Nephron (organoid): ENCODE measurements around the gene JPH4.

Experiments used
- H3K27ac Mint-ChIP-seq, 3 experiments: 2 replicates each; pipeline ENCODE4 v1.8.0; 2020; ENCODE audit warnings: mixed read lengths in 3 of 3, mild to moderate bottlenecking in 2 of 3, moderate library complexity in 1 of 3
- H3K27me3 Mint-ChIP-seq: 2 replicates; pipeline ENCODE4 v1.8.0; 2021; ENCODE audit warnings: low read depth, mild to moderate bottlenecking, moderate library complexity, mixed read lengths
- H3K36me3 Mint-ChIP-seq: 2 replicates; pipeline ENCODE4 v1.8.0; 2020; ENCODE audit warnings: low read depth, mixed read lengths
- H3K4me1 Mint-ChIP-seq: 2 replicates; pipeline ENCODE4 v1.8.0; 2020; ENCODE audit warnings: mixed read lengths
- H3K4me3 Mint-ChIP-seq, 3 experiments: 2 replicates each; pipeline ENCODE4 v1.8.0; 2020; ENCODE audit warnings: mild to moderate bottlenecking in 3 of 3, mixed read lengths in 3 of 3, moderate library complexity in 2 of 3
- H3K9me3 Mint-ChIP-seq: 2 replicates; pipeline ENCODE4 v1.8.0; 2020; ENCODE audit warnings: mixed read lengths
- CTCF ChIP-seq, 3 experiments: fragments of 200-600 bp; sonication (generic); IDR thresholded peaks; one replicate each; pipeline ENCODE4 v1.5.0; 2021; ENCODE audit warnings: antibody characterized with exemption in 3 of 3; ENCODE audit not compliant: unreplicated experiment in 3 of 3

Gene JPH4

GRCh38 chr14:23571701-23572523, 6.7 kb downstream of the JPH4 start:
- peak overlapping the region; percentile 38 to 84 (median 55) for H3K27ac Mint-ChIP-seq

GRCh38 chr14:23570806-23571483, 7.6 kb downstream of the JPH4 start:
- Mint-ChIP-seq H3K4me1 (peaks cover 47% of the 10 kb centered on the region), H3K27ac (no peak overlapping the region), H3K36me3 (peaks cover 17% of the 10 kb centered on the region), H3K4me3 (no peak overlapping the region), H3K9me3 (no peaks in the 10 kb centered on the region), H3K27me3 (peaks cover 33% of the 10 kb centered on the region)
- no peak for TF ChIP-seq CTCF (IDR thresholded peaks at IDR 0.05; ENCODE audit: unreplicated experiment in 3 of 3)

More at GRCh38 chr14:23571701-23572523, 6.7 kb downstream of the JPH4 start:
- H3K27me3 Mint-ChIP-seq: peaks cover 40% of the 10 kb centered on the region
- H3K36me3 Mint-ChIP-seq: peaks cover 17% of the 10 kb centered on the region
- peaks cover 46% of the 10 kb centered on the region for H3K4me1 Mint-ChIP-seq
- peak overlapping the region; percentile 1 to 49 (median 5) for H3K4me3 Mint-ChIP-seq
- TF ChIP-seq CTCF (IDR thresholded peaks at IDR 0.05; ENCODE audit: unreplicated experiment in 3 of 3): no peak
- no peaks in the 10 kb centered on the region for H3K9me3 Mint-ChIP-seq

GRCh38 chr14:23569443-23570151, 9.0 kb downstream of the JPH4 start:
- peak overlapping the region; percentile 86 to 98 (median 94) for H3K27ac Mint-ChIP-seq
- peaks cover 40% of the 10 kb centered on the region for H3K4me1 Mint-ChIP-seq
- peak overlapping the region in 2 of 3 experiments; percentile 19 to 49 for H3K4me3 Mint-ChIP-seq
- no peak for TF ChIP-seq CTCF (IDR thresholded peaks at IDR 0.05; ENCODE audit: unreplicated experiment in 3 of 3)
- H3K27me3 Mint-ChIP-seq: peaks cover 23% of the 10 kb centered on the region
- peaks cover 8% of the 10 kb centered on the region for H3K36me3 Mint-ChIP-seq
- H3K9me3 Mint-ChIP-seq: no peaks in the 10 kb centered on the region

GRCh38 chr14:23568600-23569331, 9.8 kb downstream of the JPH4 start:
- Mint-ChIP-seq H3K9me3 (no peaks in the 10 kb centered on the region), H3K27me3 (peaks cover 21% of the 10 kb centered on the region), H3K4me3 (peak overlapping the region; percentile 77 to 95 (median 85)), H3K4me1 (peaks cover 40% of the 10 kb centered on the region), H3K27ac (peak overlapping the region; percentile 86 to 98 (median 94)), H3K36me3 (peaks cover 14% of the 10 kb centered on the region)
- TF ChIP-seq CTCF (IDR thresholded peaks at IDR 0.05; ENCODE audit: unreplicated experiment in 3 of 3): peak; percentile 28 to 49 (median 42)

- peak overlapping the region; percentile 86 to 98 (median 94) for H3K27ac Mint-ChIP-seq
- no peaks in the 10 kb centered on the region for H3K9me3 Mint-ChIP-seq
- H3K36me3 Mint-ChIP-seq: peaks cover 14% of the 10 kb centered on the region
- peaks cover 40% of the 10 kb centered on the region for H3K4me1 Mint-ChIP-seq
- H3K27me3 Mint-ChIP-seq: peaks cover 15% of the 10 kb centered on the region
- H3K4me3 Mint-ChIP-seq: peak overlapping the region; percentile 95 to 99 (median 99)
- TF ChIP-seq CTCF (IDR thresholded peaks at IDR 0.05; ENCODE audit: unreplicated experiment in 3 of 3): no peak
Measured at GRCh38 chr14:23568021-23568599, 10.5 kb downstream of the JPH4 start.
